ENCODE data around the gene TMEM80.

DNA sequence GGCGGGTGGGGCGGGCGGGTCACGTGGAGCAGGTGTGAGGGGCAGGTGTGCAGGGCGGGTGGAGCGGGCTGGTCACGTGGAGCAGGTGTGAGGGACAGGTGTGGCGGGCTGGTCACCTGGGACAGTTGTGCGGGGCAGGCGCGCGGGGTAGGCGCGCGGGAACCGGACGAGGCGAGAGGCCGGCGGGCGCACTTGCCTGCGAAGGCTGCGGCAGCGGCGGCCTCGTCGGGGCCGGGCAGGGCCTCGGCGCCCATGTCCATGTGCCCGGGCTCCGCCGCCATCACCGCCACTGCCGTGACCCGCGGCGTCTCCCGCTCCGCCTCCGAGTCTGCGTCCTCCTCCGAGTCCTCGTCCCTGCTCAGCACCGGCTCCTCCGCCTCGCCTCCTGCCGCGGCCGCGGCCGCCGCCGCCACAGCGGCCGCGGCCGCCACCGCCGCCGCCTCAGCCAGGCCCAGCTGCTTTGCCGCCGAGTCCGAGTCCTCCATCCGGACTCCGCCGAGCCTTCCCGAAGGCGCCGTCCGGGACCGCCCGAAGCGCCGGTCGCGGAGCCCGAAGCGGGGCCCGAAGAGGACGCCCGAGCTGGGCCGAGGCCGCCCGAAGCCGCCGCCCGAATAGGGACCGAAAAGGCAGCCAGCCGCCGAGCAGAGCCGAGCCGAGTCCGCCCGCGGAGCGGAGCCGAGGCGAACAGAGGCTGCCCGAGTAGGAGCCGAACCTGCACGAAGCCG, 891 bp upstream of the TMEM80 start, which contains the start of gene DEAF1:
- TF ChIP-seq, protein P1, sequence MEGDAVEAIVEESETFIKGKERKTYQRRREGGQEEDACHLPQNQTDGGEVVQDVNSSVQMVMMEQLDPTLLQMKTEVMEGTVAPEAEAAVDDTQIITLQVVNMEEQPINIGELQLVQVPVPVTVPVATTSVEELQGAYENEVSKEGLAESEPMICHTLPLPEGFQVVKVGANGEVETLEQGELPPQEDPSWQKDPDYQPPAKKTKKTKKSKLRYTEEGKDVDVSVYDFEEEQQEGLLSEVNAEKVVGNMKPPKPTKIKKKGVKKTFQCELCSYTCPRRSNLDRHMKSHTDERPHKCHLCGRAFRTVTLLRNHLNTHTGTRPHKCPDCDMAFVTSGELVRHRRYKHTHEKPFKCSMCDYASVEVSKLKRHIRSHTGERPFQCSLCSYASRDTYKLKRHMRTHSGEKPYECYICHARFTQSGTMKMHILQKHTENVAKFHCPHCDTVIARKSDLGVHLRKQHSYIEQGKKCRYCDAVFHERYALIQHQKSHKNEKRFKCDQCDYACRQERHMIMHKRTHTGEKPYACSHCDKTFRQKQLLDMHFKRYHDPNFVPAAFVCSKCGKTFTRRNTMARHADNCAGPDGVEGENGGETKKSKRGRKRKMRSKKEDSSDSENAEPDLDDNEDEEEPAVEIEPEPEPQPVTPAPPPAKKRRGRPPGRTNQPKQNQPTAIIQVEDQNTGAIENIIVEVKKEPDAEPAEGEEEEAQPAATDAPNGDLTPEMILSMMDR (IDR thresholded peaks at IDR 0.05) = peak in 1 of 6 experiments; percentile 2
- TF ChIP-seq POLR2A (IDR thresholded peaks at IDR 0.05) = peak in 1 of 2 donors; percentile 7

Data from adrenal gland (tissue), 5 donors.